ENCODE data around the gene BRINP3.

DNA sequence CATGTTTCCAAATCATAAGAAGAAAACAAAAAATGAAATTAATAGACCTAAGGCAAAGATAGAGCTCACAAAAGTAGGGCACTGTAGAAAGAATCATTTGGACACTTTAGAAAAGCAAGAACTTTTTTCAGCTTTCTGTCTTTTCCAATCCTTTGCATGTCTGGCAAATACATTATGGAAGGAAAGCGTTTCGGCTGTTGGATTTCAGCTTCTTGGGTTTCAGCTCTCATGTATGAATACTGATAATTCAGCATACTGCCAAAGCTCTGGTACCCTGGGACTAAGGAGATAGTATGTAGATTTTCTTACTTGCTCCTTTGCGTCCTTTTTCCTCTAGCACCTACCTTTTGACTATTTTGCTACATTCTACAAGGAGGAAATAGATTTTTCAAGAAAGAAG lies 375.9 kb downstream of the BRINP3 start:
- TF ChIP-seq SMC3 (IDR thresholded peaks at IDR 0.05) (no peak), EP300 (IDR thresholded peaks at IDR 0.05) (no peak), MAFK (IDR thresholded peaks at IDR 0.05; ENCODE audit: partially characterized antibody) (no peak), ZSCAN20 (CRISPR knock-in tag; IDR thresholded peaks at IDR 0.05) (no peak)
